LoVo (cell line): ENCODE measurements around the gene TMEM131.

Experiments
- DNase-seq: peaks from one replicate; pipeline ENCODE4 v3.0.0-alpha.2; 2016; ENCODE audit warnings: low spot score

Gene TMEM131

GRCh38 chr2:97707362-97708047 lies 288.2 kb downstream of the TMEM131 start:
- no peak for DNase-seq

GRCh38 chr2:97706708-97707345 lies 288.9 kb downstream of the TMEM131 start:
- no peak for DNase-seq
